Kidney (tissue), 14 donors: Measurements from ENCODE around the gene FEZF1. TPM values are rescaled to one million over a fixed set of nuclear protein-coding genes. Genes with fewer than 3 reads are reported as not detected.
A peak's percentile ranks its signal among the peaks of the same experiment; 100 is the strongest.

Experiments
- DNase-seq, 5 donors: peaks; one replicate each; pipeline ENCODE4 v3.0.0-alpha.2; 2013 to 2020
- FAIRE-seq: peaks from 2 replicates; lab custom pipeline; 2012; peaks lifted over from hg19 to GRCh38; lab: Jason Lieb, UNC
- H3K27ac ChIP-seq, 2 donors: one replicate each; pipeline ENCODE4 v1.7.0; 2013; ENCODE audit warnings: low read depth in 2 of 2, low read length in 2 of 2, inconsistent platforms in 1 of 2
- H3K27me3 ChIP-seq: one replicate; pipeline ENCODE4 v1.7.1; 2013; ENCODE audit warnings: low read length, inconsistent platforms; ENCODE audit not compliant: control insufficient read depth, insufficient read depth
- H3K36me3 ChIP-seq, 3 donors: one replicate each; pipeline versions ENCODE4 v1.7.0 to v1.7.1; 2013; ENCODE audit warnings: low read length in 3 of 3, control low read depth in 1 of 3, inconsistent platforms in 1 of 3; ENCODE audit not compliant: insufficient read depth in 3 of 3, control insufficient read depth in 2 of 3
- H3K4me1 ChIP-seq, 3 donors: one replicate each; pipeline versions ENCODE4 v1.7.0 to v1.7.1; 2013; ENCODE audit warnings: low read length in 3 of 3, inconsistent platforms in 1 of 3, low read depth in 1 of 3; ENCODE audit not compliant: control insufficient read depth in 2 of 3, insufficient read depth in 2 of 3
- H3K4me3 ChIP-seq, 3 donors: one replicate each; pipeline versions ENCODE4 v1.7.0 to v1.8.1; 2013; ENCODE audit warnings: low read length in 3 of 3, control low read depth in 1 of 3, inconsistent platforms in 1 of 3
- H3K9ac ChIP-seq, 3 donors: one replicate each; pipeline versions ENCODE4 v1.7.0 to v1.7.1; 2013; ENCODE audit warnings: low read length in 3 of 3, control low read depth in 1 of 3, inconsistent platforms in 1 of 3
- H3K9me3 ChIP-seq, 3 donors: one replicate each; pipeline versions ENCODE4 v1.7.0 to v1.7.1; 2013; ENCODE audit warnings: low read length in 3 of 3, control low read depth in 1 of 3, inconsistent platforms in 1 of 3; ENCODE audit not compliant: control insufficient read depth in 2 of 3, insufficient read depth in 1 of 3
- CTCF ChIP-seq: IDR thresholded peaks from 3 replicates; pipeline ENCODE4 v1.5.1; 2012; ENCODE audit warnings: mild to moderate bottlenecking, moderate library complexity, borderline replicate concordance; ENCODE audit not compliant: insufficient read depth; ENCODE audit errors: extremely low read depth
- intact Hi-C: fragments of 100-400 bp; cut with DNase I; formaldehyde crosslinking; loops from one replicate; pipeline ENCODE4 v1.11.1; 2022
- polyA plus RNA-seq: library from polyadenylated mRNA; stranded (reverse); fragments of 350-450 nt; fragmentation: Illumina TruSeq; extraction: RNeasy Lipid Tissue Mini Kit (QIAGEN cat#74804); gene quantifications from one replicate; pipeline ENCODE4 v1.2.3, GENCODE V29; 2014; ENCODE audit warnings: low read depth, low replicate concordance; ENCODE audit not compliant: insufficient read depth
- total RNA-seq: library from RNA; stranded (reverse); fragmentation: NEBNext Ultra II Directional; extraction: Animal tissue kit (Norgen Biotek cat#: 25700); gene quantifications from one replicate; pipeline ENCODE4 v1.2.1, GENCODE V29; 2021
- donor health status: control.
- donor health status: control.
- donor health status: control.
- donor health status: control.
- donor health status: control.
- donor health status: DM: yes; HTN: yes; CAD: no.
- donor health status: Normal renal cell carcinoma (clear cell type).

The FEZF1 gene
- total and polyA plus RNA-seq, 2 donors from 2014 or later = not detected

- FAIRE-seq (no peak), DNase-seq (peak in 4 of 5 donors; percentile 11 to 53 (median 36))
- no peak for TF ChIP-seq CTCF
- Histone ChIP-seq H3K4me3 (no peak overlapping the region), H3K36me3 (no peaks in the 10 kb centered on the region), H3K27ac (no peak overlapping the region), H3K27me3 (peaks cover 67% of the 10 kb centered on the region), H3K4me1 (peaks cover 0 to 3% (median 0%) of the 10 kb centered on the region in 3 donors), H3K9me3 (no peaks in the 10 kb centered on the region), H3K9ac (no peak overlapping the region)
- intact Hi-C loops = no loop called here
Measured at GRCh38 chr7:122299624-122300210, 4.8 kb downstream of the FEZF1 start.

DNA sequence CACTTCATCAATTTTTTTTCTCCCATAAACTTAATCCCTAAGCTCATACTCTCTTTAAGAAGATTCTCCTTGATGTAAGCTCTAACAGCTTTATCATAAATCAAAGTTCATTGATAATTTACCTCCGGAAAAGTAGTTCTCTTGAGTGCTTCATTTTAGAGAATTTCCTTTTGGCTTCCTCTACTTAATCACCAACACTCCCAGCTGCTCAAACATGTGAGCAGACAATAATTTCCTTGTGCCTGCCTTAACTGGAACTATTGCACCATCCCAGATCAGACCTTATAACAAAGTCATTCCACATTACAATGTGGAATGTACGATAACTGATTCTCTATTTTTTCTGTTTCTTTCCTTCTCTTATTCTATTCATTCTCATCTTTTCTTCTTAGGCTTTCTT lies 5.9 kb downstream of the FEZF1 start:
- FAIRE-seq (no peak), DNase-seq (no peak)
- Histone ChIP-seq H3K27ac (no peak overlapping the region), H3K4me1 (no peaks in the 10 kb centered on the region), H3K4me3 (no peak overlapping the region), H3K9ac (no peak overlapping the region), H3K9me3 (no peaks in the 10 kb centered on the region), H3K36me3 (no peaks in the 10 kb centered on the region), H3K27me3 (peaks cover 60% of the 10 kb centered on the region)
- intact Hi-C loops = no loop called here
- TF ChIP-seq CTCF = no peak

DNA sequence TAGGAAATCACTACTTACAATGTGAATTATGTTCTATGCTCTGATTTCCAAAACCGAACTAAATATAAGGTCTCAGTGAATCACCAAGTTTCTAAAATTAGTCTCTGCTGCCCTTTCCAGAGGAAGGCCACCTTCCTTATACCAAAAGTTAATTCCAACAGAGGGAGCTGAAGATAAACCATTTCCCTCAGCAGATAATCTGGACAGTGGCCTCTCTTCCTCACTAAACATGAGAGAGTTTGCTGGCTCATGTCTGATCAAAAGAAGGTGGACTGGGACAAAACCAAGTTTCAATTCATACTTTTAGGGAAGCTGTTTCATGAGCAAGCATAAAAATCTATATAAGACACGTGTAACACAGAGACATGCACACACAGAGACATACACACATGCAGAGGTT lies 6.4 kb downstream of the FEZF1 start:
- no peak for TF ChIP-seq CTCF
- intact Hi-C loops = no loop called here
- H3K4me3 ChIP-seq = no peak overlapping the region
- H3K9me3 ChIP-seq = no peaks in the 10 kb centered on the region
- no peaks in the 10 kb centered on the region for H3K4me1 ChIP-seq
- FAIRE-seq (no peak), DNase-seq (peak in 1 of 5 donors; percentile 6)
- peaks cover 59% of the 10 kb centered on the region for H3K27me3 ChIP-seq
- H3K9ac ChIP-seq = no peak overlapping the region
- H3K27ac ChIP-seq = no peak overlapping the region
- H3K36me3 ChIP-seq = no peaks in the 10 kb centered on the region

GRCh38 chr7:122291189-122291588 lies 13.4 kb downstream of the FEZF1 start:
- H3K27me3 ChIP-seq = peaks cover 7% of the 10 kb centered on the region
- no peaks in the 10 kb centered on the region for H3K36me3 ChIP-seq
- FAIRE-seq (no peak), DNase-seq (no peak)
- peaks cover 0 to 10% (median 0%) of the 10 kb centered on the region in 3 donors for H3K9me3 ChIP-seq
- H3K27ac ChIP-seq = no peak overlapping the region
- H3K4me1 ChIP-seq = no peaks in the 10 kb centered on the region
- no peak for TF ChIP-seq CTCF
- intact Hi-C loops = no loop called here
- H3K4me3 ChIP-seq = no peak overlapping the region
- H3K9ac ChIP-seq = no peak overlapping the region
